GM18526 (cell line): ENCODE results near the gene TBC1D32.

ENCODE experiments used
- POLR2A ChIP-seq: IDR thresholded peaks from 3 replicates; pipeline ENCODE4 v1.6.1; 2011; ENCODE audit not compliant: insufficient read length; ENCODE audit errors: extremely low read depth

TBC1D32 gene

GRCh38 chr6:121335087-121336008 is 1.1 kb upstream of the TBC1D32 start:
- no peak for TF ChIP-seq POLR2A

- no peak for TF ChIP-seq POLR2A
Measured at GRCh38 chr6:121333196-121333595, 1.1 kb downstream of the TBC1D32 start.

GRCh38 chr6:121330516-121330915 is 3.8 kb downstream of the TBC1D32 start:
- TF ChIP-seq POLR2A = no peak

- TF ChIP-seq POLR2A = no peak
Measured at GRCh38 chr6:121321282-121321681, 13.0 kb downstream of the TBC1D32 start.

GRCh38 chr6:121319603-121320002 is 14.7 kb downstream of the TBC1D32 start:
- TF ChIP-seq POLR2A = no peak

- TF ChIP-seq POLR2A = no peak
Measured at GRCh38 chr6:121319112-121319553, 15.1 kb downstream of the TBC1D32 start.

GRCh38 chr6:121314381-121315112 is 19.7 kb downstream of the TBC1D32 start:
- TF ChIP-seq POLR2A = no peak

- TF ChIP-seq POLR2A = no peak
Measured at GRCh38 chr6:121310495-121310894, 23.8 kb downstream of the TBC1D32 start.

- no peak for TF ChIP-seq POLR2A
Measured at GRCh38 chr6:121309768-121310469, 24.4 kb downstream of the TBC1D32 start.

- TF ChIP-seq POLR2A = no peak
Measured at GRCh38 chr6:121305957-121306607, 28.2 kb downstream of the TBC1D32 start.

- no peak for TF ChIP-seq POLR2A
Measured at GRCh38 chr6:121302882-121303281, 31.4 kb downstream of the TBC1D32 start.

GRCh38 chr6:121297694-121298093 is 36.6 kb downstream of the TBC1D32 start:
- no peak for TF ChIP-seq POLR2A

- no peak for TF ChIP-seq POLR2A
Measured at GRCh38 chr6:121285041-121285440, 49.2 kb downstream of the TBC1D32 start.

GRCh38 chr6:121274666-121275295 is 59.5 kb downstream of the TBC1D32 start:
- no peak for TF ChIP-seq POLR2A
